G401 (cell line): Measurements from ENCODE around the gene ACVR1B. TPM values are rescaled to one million over a fixed set of nuclear protein-coding genes. Genes with fewer than 3 reads are reported as not detected.

Experiments
- DNase-seq: peaks from one replicate; pipeline ENCODE4 v3.0.0-alpha.2; 2015; ENCODE audit warnings: low spot score
- in situ Hi-C: cut with HindIII; loops from 2 replicates; pipeline ENCODE4 v1.10.0; 2016; ENCODE audit warnings: low sequenced_read_pairs, mixed read lengths
- total RNA-seq: library from RNA; depleted of rRNA; stranded (reverse); fragments of >200 nt; shearing (Covaris generic); gene quantifications from 2 replicates; pipeline ENCODE4 v1.2.3, GENCODE V29; 2014

The ACVR1B gene
- total RNA-seq, 1 experiment from 2014 or later = 3.0 TPM

- in situ Hi-C loops = no loop called here
- DNase-seq = no peak
These were observed 12.8 kb upstream of the ACVR1B start for GRCh38 chr12:51938726-51939125.

- in situ Hi-C loops = no loop called here
- no peak for DNase-seq
These were observed 10.4 kb upstream of the ACVR1B start for GRCh38 chr12:51941011-51941581.

GRCh38 chr12:51941604-51942003 lies 9.9 kb upstream of the ACVR1B start:
- DNase-seq = no peak
- in situ Hi-C loops = no loop called here

- DNase-seq = no peak
- in situ Hi-C loops = no loop called here
These were observed 9.4 kb upstream of the ACVR1B start for GRCh38 chr12:51942056-51942455.

GRCh38 chr12:51942501-51943000 lies 8.9 kb upstream of the ACVR1B start:
- in situ Hi-C loops = no loop called here
- no peak for DNase-seq

GRCh38 chr12:51943346-51943745 lies 8.2 kb upstream of the ACVR1B start:
- in situ Hi-C loops = no loop called here
- DNase-seq = no peak

- no peak for DNase-seq
- in situ Hi-C loops = no loop called here
These were observed 6.8 kb upstream of the ACVR1B start for GRCh38 chr12:51944608-51945233.

- no peak for DNase-seq
- in situ Hi-C loops = no loop called here
These were observed 4.1 kb upstream of the ACVR1B start for GRCh38 chr12:51947246-51947996.

GRCh38 chr12:51948066-51948465 lies 3.4 kb upstream of the ACVR1B start:
- in situ Hi-C loops = no loop called here

GRCh38 chr12:51949342-51950030 lies 2.0 kb upstream of the ACVR1B start:
- DNase-seq = no peak
- in situ Hi-C loops = no loop called here

More at GRCh38 chr12:51948066-51948465, 3.4 kb upstream of the ACVR1B start:
- DNase-seq = no peak

GRCh38 chr12:51950682-51951198 lies 759 bp upstream of the ACVR1B start:
- no peak for DNase-seq
- in situ Hi-C loops = no loop called here

GRCh38 chr12:51951843-51952722 lies 584 bp downstream of the ACVR1B start:
- in situ Hi-C loops = no loop called here
- peak; percentile 43 for DNase-seq

GRCh38 chr12:51953089-51953488 lies 1.6 kb downstream of the ACVR1B start:
- peak; percentile 64 for DNase-seq
- in situ Hi-C loops = no loop called here

- DNase-seq = peak; percentile 40
- in situ Hi-C loops = no loop called here
These were observed 2.4 kb downstream of the ACVR1B start for GRCh38 chr12:51953864-51954263.

- peak; percentile 62 for DNase-seq
- in situ Hi-C loops = no loop called here
These were observed 3.3 kb downstream of the ACVR1B start for GRCh38 chr12:51954561-51955361.

GRCh38 chr12:51955702-51956101 lies 4.2 kb downstream of the ACVR1B start:
- no peak for DNase-seq
- in situ Hi-C loops = no loop called here

- in situ Hi-C loops = no loop called here
These were observed 7.0 kb downstream of the ACVR1B start for GRCh38 chr12:51958542-51958941.

GRCh38 chr12:51959211-51959610 lies 7.7 kb downstream of the ACVR1B start:
- no peak for DNase-seq
- in situ Hi-C loops = no loop called here

More at GRCh38 chr12:51958542-51958941, 7.0 kb downstream of the ACVR1B start:
- no peak for DNase-seq
